HEK293 (cell line): ENCODE results near the gene MUCL3.
A peak's percentile ranks its signal among the peaks of the same experiment; 100 is the strongest.

ENCODE experiments used
- CTCF ChIA-PET: fragments of 350-600 bp; formaldehyde crosslinking; extraction: SDS; loops from one replicate; lab custom pipeline; 2021; ENCODE audit warnings: antibody characterized with exemption; lab: Yijun Ruan, JAX
- POLR2A ChIA-PET: fragments of 300-600 bp; formaldehyde crosslinking; extraction: SDS; loops from one replicate; lab custom pipeline; 2020; ENCODE audit warnings: antibody characterized with exemption, inconsistent platforms; lab: Yijun Ruan, JAX
- H3K27ac ChIP-seq: fragments of 200-500 bp; sonication (Bioruptor generic); 2 replicates; pipeline ENCODE4 v1.5.1; 2014; ENCODE audit warnings: low read depth, low read length, control low read depth, inconsistent platforms; ENCODE audit errors: extremely low read depth
- H3K36me3 ChIP-seq, 2 experiments: fragments of 200-500 bp in 1 of 2; sonication (Bioruptor generic) in 1 of 2; 1 replicate in 1 of 2; 2 replicates in 1 of 2; pipeline ENCODE4 v1.5.1; 2014 to 2017; ENCODE audit warnings: inconsistent platforms in 2 of 2, low read length in 2 of 2; ENCODE audit not compliant: control insufficient read depth in 2 of 2, insufficient read depth in 1 of 2
- H3K4me1 ChIP-seq: fragments of 200-500 bp; sonication (Bioruptor generic); 2 replicates; pipeline ENCODE4 v1.5.1; 2014; ENCODE audit warnings: mild to moderate bottlenecking, low read length, inconsistent platforms; ENCODE audit not compliant: control insufficient read depth, insufficient read depth
- H3K4me3 ChIP-seq: 2 replicates; pipeline ENCODE4 v1.5.1; 2011; ENCODE audit warnings: low read depth, mild to moderate bottlenecking, control low read depth, low read length, moderate library complexity
- H3K9me3 ChIP-seq: fragments of 200-500 bp; sonication (Bioruptor generic); 2 replicates; pipeline ENCODE4 v1.5.1; 2014; ENCODE audit warnings: low read depth, low read length, inconsistent platforms; ENCODE audit not compliant: control insufficient read depth, insufficient read depth
- GLIS1 ChIP-seq: fragments of 450-650 bp; formaldehyde crosslinking; IDR thresholded peaks from 2 replicates; pipeline ENCODE4 v1.5.1; 2016; ENCODE audit warnings: missing biosample characterization, missing genetic modification characterization
- GLIS2 ChIP-seq: fragments of 450-650 bp; formaldehyde crosslinking; IDR thresholded peaks from 2 replicates; pipeline ENCODE4 v1.5.1; 2016; ENCODE audit warnings: missing biosample characterization, missing genetic modification characterization
- IKZF3 ChIP-seq: fragments of 450-650 bp; IDR thresholded peaks from 2 replicates; pipeline ENCODE4 v1.5.0; 2018; ENCODE audit warnings: missing biosample characterization, mild to moderate bottlenecking, missing genetic modification characterization, moderate library complexity
- MYNN ChIP-seq: fragments of 450-650 bp; formaldehyde crosslinking; IDR thresholded peaks from 2 replicates; pipeline ENCODE4 v1.5.1; 2016; ENCODE audit warnings: missing biosample characterization, missing genetic modification characterization, borderline replicate concordance
- PRDM1 ChIP-seq: fragments of 450-650 bp; formaldehyde crosslinking; IDR thresholded peaks from 2 replicates; pipeline ENCODE4; 2016; ENCODE audit warnings: missing biosample characterization, missing genetic modification characterization
- REPIN1 ChIP-seq: fragments of 450-650 bp; formaldehyde crosslinking; IDR thresholded peaks from 2 replicates; pipeline ENCODE4 v1.5.1; 2017; ENCODE audit warnings: missing biosample characterization, missing genetic modification characterization, low read depth
- REST ChIP-seq: fragments of 450-650 bp; formaldehyde crosslinking; IDR thresholded peaks from 2 replicates; pipeline ENCODE4 v1.5.1; 2016; ENCODE audit warnings: missing biosample characterization, missing genetic modification characterization
- SALL2 ChIP-seq: fragments of 450-650 bp; formaldehyde crosslinking; IDR thresholded peaks from 2 replicates; pipeline ENCODE4 v1.5.0; 2017; ENCODE audit warnings: missing biosample characterization, mild to moderate bottlenecking, missing genetic modification characterization, borderline replicate concordance
- YY1 ChIP-seq: fragments of 450-650 bp; formaldehyde crosslinking; IDR thresholded peaks from 2 replicates; pipeline ENCODE4 v1.5.1; 2018; ENCODE audit warnings: missing biosample characterization, missing genetic modification characterization
- ZBTB21 ChIP-seq: fragments of 450-650 bp; formaldehyde crosslinking; IDR thresholded peaks from 2 replicates; pipeline ENCODE4 v1.5.1; 2017; ENCODE audit warnings: missing biosample characterization, missing genetic modification characterization
- ZBTB6 ChIP-seq: fragments of 450-650 bp; formaldehyde crosslinking; IDR thresholded peaks from 2 replicates; pipeline ENCODE4 v1.5.1; 2017; ENCODE audit warnings: missing biosample characterization, missing genetic modification characterization
- ZFHX2 ChIP-seq: fragments of 450-650 bp; formaldehyde crosslinking; conservative IDR thresholded peaks from 2 replicates; pipeline ENCODE4 v1.5.1; 2016; ENCODE audit warnings: missing biosample characterization, missing genetic modification characterization
- ZFP3 ChIP-seq: fragments of 450-650 bp; formaldehyde crosslinking; IDR thresholded peaks from 2 replicates; pipeline ENCODE4 v1.5.1; 2016; ENCODE audit warnings: low read depth, missing biosample characterization, missing genetic modification characterization
- ZFP69B ChIP-seq: fragments of 450-650 bp; formaldehyde crosslinking; IDR thresholded peaks from 2 replicates; pipeline ENCODE4 v1.5.1; 2016; ENCODE audit warnings: missing biosample characterization, missing genetic modification characterization
- ZNF155 ChIP-seq: fragments of 450-650 bp; formaldehyde crosslinking; IDR thresholded peaks from 2 replicates; pipeline ENCODE4 v1.5.1; 2016; ENCODE audit warnings: missing biosample characterization, missing genetic modification characterization
- ZNF324 ChIP-seq: fragments of 450-650 bp; formaldehyde crosslinking; IDR thresholded peaks from 2 replicates; pipeline ENCODE4 v1.5.1; 2016; ENCODE audit warnings: missing biosample characterization, missing genetic modification characterization
- ZNF335 ChIP-seq: fragments of 450-650 bp; formaldehyde crosslinking; conservative IDR thresholded peaks from 2 replicates; pipeline ENCODE4 v1.5.1; 2016; ENCODE audit warnings: missing biosample characterization, missing genetic modification characterization
- ZNF362 ChIP-seq: fragments of 450-650 bp; formaldehyde crosslinking; IDR thresholded peaks from 2 replicates; pipeline ENCODE4 v1.5.1; 2016; ENCODE audit warnings: missing biosample characterization, missing genetic modification characterization
- ZNF366 ChIP-seq: fragments of 450-650 bp; formaldehyde crosslinking; conservative IDR thresholded peaks from 2 replicates; pipeline ENCODE4 v1.5.1; 2016; ENCODE audit warnings: missing biosample characterization, missing genetic modification characterization
- ZNF394 ChIP-seq: fragments of 450-650 bp; formaldehyde crosslinking; IDR thresholded peaks from 2 replicates; pipeline ENCODE4 v1.5.1; 2016; ENCODE audit warnings: missing biosample characterization, missing genetic modification characterization, mild to moderate bottlenecking, moderate library complexity, borderline replicate concordance
- ZNF398 ChIP-seq: fragments of 450-650 bp; formaldehyde crosslinking; IDR thresholded peaks from 2 replicates; pipeline ENCODE4 v1.5.1; 2017; ENCODE audit warnings: missing biosample characterization, missing genetic modification characterization
- ZNF501 ChIP-seq: fragments of 450-650 bp; formaldehyde crosslinking; IDR thresholded peaks from 2 replicates; pipeline ENCODE4 v1.5.1; 2016; ENCODE audit warnings: missing biosample characterization, missing genetic modification characterization
- ZNF521 ChIP-seq: fragments of 450-650 bp; formaldehyde crosslinking; IDR thresholded peaks from 2 replicates; pipeline ENCODE4 v1.5.1; 2017; ENCODE audit warnings: missing biosample characterization, mild to moderate bottlenecking, missing genetic modification characterization
- ZNF529 ChIP-seq: fragments of 450-650 bp; formaldehyde crosslinking; IDR thresholded peaks from 2 replicates; pipeline ENCODE4 v1.5.1; 2017; ENCODE audit warnings: missing genetic modification characterization, missing biosample characterization; ENCODE audit not compliant: insufficient replicate concordance
- ZNF548 ChIP-seq: fragments of 450-650 bp; formaldehyde crosslinking; IDR thresholded peaks from 2 replicates; pipeline ENCODE4 v1.5.1; 2016; ENCODE audit warnings: missing biosample characterization, missing genetic modification characterization
- ZNF549 ChIP-seq: fragments of 450-650 bp; IDR thresholded peaks from 2 replicates; pipeline ENCODE4 v1.5.1; 2018; ENCODE audit warnings: missing biosample characterization, missing genetic modification characterization, mild to moderate bottlenecking, inconsistent platforms, moderate library complexity
- ZNF585B ChIP-seq: fragments of 450-650 bp; formaldehyde crosslinking; IDR thresholded peaks from 2 replicates; pipeline ENCODE4 v1.5.1; 2016; ENCODE audit warnings: missing biosample characterization, missing genetic modification characterization
- ZXDB ChIP-seq: fragments of 450-650 bp; formaldehyde crosslinking; IDR thresholded peaks from 2 replicates; pipeline ENCODE4 v1.5.1; 2016; ENCODE audit warnings: missing biosample characterization, missing genetic modification characterization

MUCL3 gene

GRCh38 chr6:30979690-30980089 lies 38.9 kb downstream of the MUCL3 start:
- Histone ChIP-seq H3K27ac (no peak overlapping the region), H3K9me3 (no peaks in the 10 kb centered on the region), H3K36me3 (no peaks in the 10 kb centered on the region), H3K4me3 (no peak overlapping the region), H3K4me1 (no peaks in the 10 kb centered on the region)
- TF ChIP-seq ZFP3 (no peak), MYNN (tag by site-specific recombination) (no peak), ZNF549 (tag by site-specific recombination) (no peak), ZNF585B (tag by site-specific recombination) (no peak), YY1 (tag by site-specific recombination) (no peak), ZFP69B (tag by site-specific recombination) (no peak), REPIN1 (tag by site-specific recombination) (no peak), SALL2 (no peak), ZNF366 (tag by site-specific recombination) (no peak), GLIS2 (no peak)
- CTCF ChIA-PET = interaction anchor here (0.6 to 1.4 kb wide), 5 partner anchors 8 to 93 kb away, joined by 3 to 4 read pairs (median 3); no protein-coding TSS in a partner anchor
- POLR2A ChIA-PET = no interaction called here

GRCh38 chr6:30981942-30982772 lies 41.4 kb downstream of the MUCL3 start:
- CTCF ChIA-PET = interaction anchor here (0.5 to 2.1 kb wide), 19 partner anchors 9 to 411 kb away, joined by 3 to 12 read pairs (median 3); partner anchors contain the start of genes ABCF1 and VARS2
- POLR2A ChIA-PET = interaction anchor here (0.6 to 1.0 kb wide), 6 partner anchors 9 to 263 kb away, joined by 3 to 5 read pairs (median 3); no protein-coding TSS in a partner anchor
- no peak for TF ChIP-seq ZNF529
- no peak for TF ChIP-seq ZBTB21 (tag by site-specific recombination)
- TF ChIP-seq ZNF398 (tag by site-specific recombination) = no peak
- no peak for TF ChIP-seq ZNF155 (tag by site-specific recombination)
- TF ChIP-seq ZNF335 = 0 out of 2 replicates have a peak, but pooled peaks have one; percentile 43
- no peak for TF ChIP-seq ZXDB (tag by site-specific recombination)
- no peak for TF ChIP-seq REST
- no peak for TF ChIP-seq ZNF548 (tag by site-specific recombination)
- no peak for TF ChIP-seq GLIS1 (tag by site-specific recombination)
- no peak for TF ChIP-seq ZNF521 (tag by site-specific recombination)
- peak; percentile 83 for TF ChIP-seq PRDM1 (tag by site-specific recombination)
- no peak for TF ChIP-seq ZNF394 (tag by site-specific recombination)
- peak; percentile 59 for TF ChIP-seq ZFHX2
- no peak for TF ChIP-seq ZNF324 (tag by site-specific recombination)
- peak; percentile 32; the same call in 1 of the 2 replicates for TF ChIP-seq ZBTB6 (tag by site-specific recombination)
- no peak for TF ChIP-seq ZNF501 (tag by site-specific recombination)
- TF ChIP-seq ZNF362 (tag by site-specific recombination) = no peak
- TF ChIP-seq IKZF3 (tag by site-specific recombination) = peak; percentile 13; the same call in 1 of the 2 replicates

More at GRCh38 chr6:30981942-30982772, 41.4 kb downstream of the MUCL3 start:
- Histone ChIP-seq H3K9me3 (no peaks in the 10 kb centered on the region), H3K4me3 (no peak overlapping the region; the same call in 1 of the 2 replicates), H3K4me1 (no peaks in the 10 kb centered on the region), H3K27ac (no peak overlapping the region), H3K36me3 (no peaks in the 10 kb centered on the region)
